ENCODE data around the gene KRTAP4-16. TPM values are rescaled to one million over a fixed set of nuclear protein-coding genes. Genes with fewer than 3 reads are reported as not detected.
"Not testable (repeated sequence)": the region's sequence is repeated elsewhere in the genome, so short reads cannot be mapped to it uniquely, and the experiment has no call there.

KRTAP4-16 gene
- total and polyA plus RNA-seq, 2 donors (not counting 3 experiments of a cell fraction or from before 2014, with no cell fraction given), result not detected

- DNase-seq (ENCODE audit: low read depth, low spot score) (no peak), FAIRE-seq (no peak)
- no peak overlapping the region for H3K4me3 ChIP-seq (replicated peaks in 1 of 3; ENCODE audit: insufficient read depth in 1 of 3, low read depth in 1 of 3, low read length in 3 of 3)
- H4K20me1 ChIP-seq (replicated peaks; ENCODE audit: control insufficient read depth, extremely low read depth, insufficient read depth, low read length), result no peaks in the 10 kb centered on the region
- no peaks in the 10 kb centered on the region for H3K36me3 ChIP-seq (ENCODE audit: control insufficient read depth in 2 of 2, extremely low read depth in 1 of 2, insufficient read depth in 2 of 2, low read length in 2 of 2)
- no peaks in the 10 kb centered on the region for H3K27me3 ChIP-seq (ENCODE audit: control insufficient read depth in 2 of 2, insufficient read depth in 2 of 2, low read length in 2 of 2)
- H3K9me3 ChIP-seq (replicated peaks; ENCODE audit: control insufficient read depth, insufficient read depth, low read length), result no peaks in the 10 kb centered on the region
- BruUV-seq (replicated peaks), result no TSS peak
- H2AFZ ChIP-seq (ENCODE audit: low read depth, low read length), result no peak overlapping the region
- no peak overlapping the region for H3K27ac ChIP-seq (ENCODE audit: insufficient read depth, low read depth, low read length)
- TF ChIP-seq GATA2 (IDR thresholded peaks at IDR 0.05; ENCODE audit: insufficient read depth, insufficient read length, low read depth, low read length) (no peak), MAX (IDR thresholded peaks at IDR 0.05; ENCODE audit: insufficient read depth, insufficient read length) (no peak), POLR2A (IDR thresholded peaks at IDR 0.05; ENCODE audit: low read depth, low read length) (no peak), CTCF (IDR thresholded peaks at IDR 0.05; ENCODE audit: extremely low read depth in 1 of 2, insufficient read depth in 1 of 2, low read depth in 1 of 2, low read length in 2 of 2) (no peak), POLR2AphosphoS5 (IDR thresholded peaks at IDR 0.05; ENCODE audit: insufficient read depth, low read depth, low read length) (no peak), MYC (IDR thresholded peaks at IDR 0.05; ENCODE audit: low read depth, low read length) (no peak), FOS (IDR thresholded peaks at IDR 0.05; ENCODE audit: borderline replicate concordance, insufficient read depth, low read length) (no peak), JUN (IDR thresholded peaks at IDR 0.05; ENCODE audit: borderline replicate concordance, insufficient read depth, insufficient read length, low read depth) (no peak), EZH2 (IDR thresholded peaks at IDR 0.05; ENCODE audit: borderline replicate concordance, low read depth, low read length, severe bottlenecking) (no peak)
- POLR2A ChIA-PET, result no interaction called here
- CTCF ChIA-PET, result interaction anchor here (1.3 kb wide), 1 partner anchor 538 kb away, joined by 3 read pairs; no protein-coding TSS in a partner anchor
- no peak overlapping the region for H3K9ac ChIP-seq (replicated peaks; ENCODE audit: extremely low read depth, insufficient read depth, low read length)
- no peak overlapping the region for H3K4me2 ChIP-seq (ENCODE audit: insufficient read depth, low read length)
- peaks cover 3% of the 10 kb centered on the region for H3K4me1 ChIP-seq (ENCODE audit: control insufficient read depth, extremely low read depth, insufficient read depth, low read length)
- H3K79me2 ChIP-seq (ENCODE audit: control insufficient read depth, insufficient read depth, low read length), result no peaks in the 10 kb centered on the region
- dilution Hi-C loops (cut with MboI; ENCODE audit: extremely low pct_ligation_motif_present, low sequenced_read_pairs) (no loop called here), intact Hi-C loops (cut with micrococcal nuclease) (no loop called here)
- no peaks in the 10 kb centered on the region for H3K9me1 ChIP-seq (replicated peaks; ENCODE audit: control insufficient read depth, extremely low read depth, insufficient read depth, low read length)
Observed at GRCh38 chr17:41125064-41125463, 23.1 kb upstream of the KRTAP4-16 start.

GRCh38 chr17:41123991-41124371, 22.0 kb upstream of the KRTAP4-16 start, which contains the start of gene KRTAP4-12:
KRTAP4-12 (minus strand) TSS chr17:41124182; CDS start chr17:41124122, 60 bp downstream.
- POLR2A ChIA-PET, result not testable (repeated sequence)

More at GRCh38 chr17:41123991-41124371, 22.0 kb upstream of the KRTAP4-16 start, which contains the start of gene KRTAP4-12:
- H3K9me3 ChIP-seq (replicated peaks; ENCODE audit: control insufficient read depth, insufficient read depth, low read length); H3K4me1 ChIP-seq (ENCODE audit: control insufficient read depth, extremely low read depth, insufficient read depth, low read length); H3K79me2 ChIP-seq (ENCODE audit: control insufficient read depth, insufficient read depth, low read length); dilution Hi-C loops (cut with MboI; ENCODE audit: extremely low pct_ligation_motif_present, low sequenced_read_pairs); H2AFZ ChIP-seq (ENCODE audit: low read depth, low read length); H3K4me3 ChIP-seq (replicated peaks in 1 of 3; ENCODE audit: insufficient read depth in 1 of 3, low read depth in 1 of 3, low read length in 3 of 3); intact Hi-C loops (cut with micrococcal nuclease); H4K20me1 ChIP-seq (replicated peaks; ENCODE audit: control insufficient read depth, extremely low read depth, insufficient read depth, low read length); FAIRE-seq; BruUV-seq (replicated peaks); DNase-seq (ENCODE audit: low read depth, low spot score); H3K9ac ChIP-seq (replicated peaks; ENCODE audit: extremely low read depth, insufficient read depth, low read length); H3K27ac ChIP-seq (ENCODE audit: insufficient read depth, low read depth, low read length); H3K4me2 ChIP-seq (ENCODE audit: insufficient read depth, low read length); H3K9me1 ChIP-seq (replicated peaks; ENCODE audit: control insufficient read depth, extremely low read depth, insufficient read depth, low read length); H3K27me3 ChIP-seq (ENCODE audit: control insufficient read depth in 2 of 2, insufficient read depth in 2 of 2, low read length in 2 of 2); H3K36me3 ChIP-seq (ENCODE audit: control insufficient read depth in 2 of 2, extremely low read depth in 1 of 2, insufficient read depth in 2 of 2, low read length in 2 of 2): not testable (repeated sequence)
- CTCF ChIA-PET, result interaction anchor here (1.3 kb wide), 1 partner anchor 539 kb away, joined by 3 read pairs; no protein-coding TSS in a partner anchor
